Measurements from ENCODE around the gene VCPKMT. TPM values are rescaled to one million over a fixed set of nuclear protein-coding genes. Genes with fewer than 3 reads are reported as not detected.

VCPKMT gene
- total and polyA plus RNA-seq, 7 donors: 1.8 to 8.2 (median 4.6) TPM

GRCh38 chr14:50107850-50108249 lies 8.5 kb downstream of the VCPKMT start:
- ATAC-seq (peak in 1 of 4 donors; percentile 17), DNase-seq (no peak)
- intact Hi-C loops (cut with DNase I): loop anchor here (5.0 kb wide), 2 partner anchors 106 to 241 kb away; no protein-coding TSS in a partner anchor
- Histone ChIP-seq H3K4me1 (peaks cover 4% of the 10 kb centered on the region), H3K9me3 (no peaks in the 10 kb centered on the region), H3K27ac (no peak overlapping the region), H3K27me3 (ENCODE audit: insufficient read depth in 3 of 3, low read length in 2 of 3) (no peaks in the 10 kb centered on the region), H3K4me3 (no peak overlapping the region), H3K36me3 (ENCODE audit: insufficient read depth in 1 of 2, low read depth in 1 of 2) (peaks cover 6 to 67% of the 10 kb centered on the region in 2 donors)
- TF ChIP-seq CTCF (IDR thresholded peaks at IDR 0.05): no peak
- WGBS, 3 donors: 50 to 64% (median 60%) methylated on average over 2 of the region's 2 CpGs

- no peak overlapping the region for H3K4me3 ChIP-seq
- peaks cover 4% of the 10 kb centered on the region for H3K4me1 ChIP-seq
- peaks cover 3 to 53% of the 10 kb centered on the region in 2 donors for H3K36me3 ChIP-seq (ENCODE audit: insufficient read depth in 1 of 2, low read depth in 1 of 2)
- intact Hi-C loops (cut with DNase I): loop anchor here (5.0 kb wide), 2 partner anchors 104 to 239 kb away; no protein-coding TSS in a partner anchor
- ATAC-seq (peak in 2 of 4 donors; percentile 13 to 21), DNase-seq (no peak)
- H3K27me3 ChIP-seq (ENCODE audit: insufficient read depth in 3 of 3, low read length in 2 of 3): no peaks in the 10 kb centered on the region
- no peaks in the 10 kb centered on the region for H3K9me3 ChIP-seq
- WGBS, 3 donors: 39 to 67% (median 40%) methylated on average over 4 of the region's 4 CpGs
- no peak for TF ChIP-seq CTCF (IDR thresholded peaks at IDR 0.05)
- no peak overlapping the region for H3K27ac ChIP-seq
Measured at GRCh38 chr14:50106178-50106577, 10.2 kb downstream of the VCPKMT start.

- no peak overlapping the region for H3K4me3 ChIP-seq
- intact Hi-C loops (cut with DNase I): loop anchor here in 1 of 2 donors (5.0 kb wide), 1 partner anchor 641 kb away; no protein-coding TSS in a partner anchor
- H3K27me3 ChIP-seq (ENCODE audit: insufficient read depth in 3 of 3, low read length in 2 of 3): no peaks in the 10 kb centered on the region
- no peaks in the 10 kb centered on the region for H3K9me3 ChIP-seq
- peaks cover 0 to 28% of the 10 kb centered on the region in 2 donors for H3K36me3 ChIP-seq (ENCODE audit: insufficient read depth in 1 of 2, low read depth in 1 of 2)
- WGBS, 3 donors: 80 to 84% (median 83%) methylated on average over 6 of the region's 6 CpGs
- no peak for TF ChIP-seq CTCF (IDR thresholded peaks at IDR 0.05)
- ATAC-seq: no peak
- DNase-seq: no peak
- H3K27ac ChIP-seq: no peak overlapping the region
- H3K4me1 ChIP-seq: peaks cover 4% of the 10 kb centered on the region
Measured at GRCh38 chr14:50103558-50103957, 12.8 kb downstream of the VCPKMT start.

- intact Hi-C loops (cut with DNase I): loop anchor here in 1 of 2 donors (1.0 to 5.0 kb wide), 2 partner anchors 235 to 639 kb away; no protein-coding TSS in a partner anchor
- ATAC-seq (no peak), DNase-seq (no peak)
- no peak for TF ChIP-seq CTCF (IDR thresholded peaks at IDR 0.05)
- WGBS, 3 donors: 85 to 96% (median 93%) methylated on average over 6 to 7 of the region's 7 CpGs
- no peaks in the 10 kb centered on the region for H3K9me3 ChIP-seq
- no peak overlapping the region for H3K4me3 ChIP-seq
- H3K27ac ChIP-seq: no peak overlapping the region
- H3K4me1 ChIP-seq: peaks cover 4% of the 10 kb centered on the region
- no peaks in the 10 kb centered on the region for H3K27me3 ChIP-seq (ENCODE audit: insufficient read depth in 3 of 3, low read length in 2 of 3)
- peaks cover 0 to 10% of the 10 kb centered on the region in 2 donors for H3K36me3 ChIP-seq (ENCODE audit: insufficient read depth in 1 of 2, low read depth in 1 of 2)
Measured at GRCh38 chr14:50101417-50101816, 15.0 kb downstream of the VCPKMT start.

- TF ChIP-seq CTCF (IDR thresholded peaks at IDR 0.05): no peak
- ATAC-seq (no peak), DNase-seq (no peak)
- intact Hi-C loops (cut with DNase I): loop anchor here in 1 of 2 donors (1.0 to 5.0 kb wide), 2 partner anchors 235 to 639 kb away; no protein-coding TSS in a partner anchor
- Histone ChIP-seq H3K4me1 (peaks cover 4% of the 10 kb centered on the region), H3K9me3 (no peaks in the 10 kb centered on the region), H3K4me3 (no peak overlapping the region), H3K36me3 (ENCODE audit: insufficient read depth in 1 of 2, low read depth in 1 of 2) (peaks cover 0 to 4% of the 10 kb centered on the region in 2 donors), H3K27me3 (ENCODE audit: insufficient read depth in 3 of 3, low read length in 2 of 3) (no peaks in the 10 kb centered on the region), H3K27ac (no peak overlapping the region)
- WGBS, 3 donors: 94 to 96% (median 94%) methylated on average over 2 of the region's 2 CpGs
Measured at GRCh38 chr14:50100805-50101204, 15.6 kb downstream of the VCPKMT start.

Measured in psoas muscle (tissue), 8 donors.